Stimulated activated naive CD8-positive, alpha-beta T cell treated with anti-CD3 and anti-CD28 coated beads, Interleukin-15, amount 100 ng/mL, for 72 hours (primary cell): ENCODE data around the gene NEO1.
"Not testable (repeated sequence)": the region's sequence is repeated elsewhere in the genome, so short reads cannot be mapped to it uniquely, and the experiment has no call there.

Source experiments
- ATAC-seq: fragments of 150-1000 bp; cut with Tn5 transposase; 2 replicates; pipeline ENCODE4 v1.10.0; 2021; ENCODE audit warnings: mild to moderate bottlenecking, moderate library complexity
- DNase-seq, 2 donors: peaks; one replicate each; pipeline ENCODE4 v3.0.0; 2021 to 2022
- H3K27ac Mint-ChIP-seq, 2 donors: one replicate each; pipeline ENCODE4 v1.8.0; 2022; ENCODE audit warnings: mild to moderate bottlenecking in 2 of 2, mixed read lengths in 2 of 2, moderate library complexity in 2 of 2
- H3K27me3 Mint-ChIP-seq: one replicate; pipeline ENCODE4 v1.8.0; 2022; ENCODE audit warnings: mixed read lengths
- H3K4me1 Mint-ChIP-seq: one replicate; pipeline ENCODE4 v1.8.0; 2022; ENCODE audit warnings: mild to moderate bottlenecking, mixed read lengths
- H3K4me3 Mint-ChIP-seq, 2 donors: one replicate each; pipeline ENCODE4 v1.8.0; 2022; ENCODE audit warnings: mild to moderate bottlenecking in 2 of 2, mixed read lengths in 2 of 2, moderate library complexity in 1 of 2
- H3K9me3 Mint-ChIP-seq, 2 donors: one replicate each; pipeline ENCODE4 v1.8.0; 2022; ENCODE audit warnings: mixed read lengths in 2 of 2

Gene NEO1

GRCh38 chr15:73296609-73297353 lies 244.5 kb downstream of the NEO1 start:
- Mint-ChIP-seq H3K27me3 (no peaks in the 10 kb centered on the region), H3K4me1 (no peaks in the 10 kb centered on the region), H3K27ac (peak overlapping the region in 1 of 2 donors; percentile 49), H3K9me3 (no peaks in the 10 kb centered on the region), H3K4me3 (no peak overlapping the region)
- ATAC-seq (no peak), DNase-seq (no peak)

DNA sequence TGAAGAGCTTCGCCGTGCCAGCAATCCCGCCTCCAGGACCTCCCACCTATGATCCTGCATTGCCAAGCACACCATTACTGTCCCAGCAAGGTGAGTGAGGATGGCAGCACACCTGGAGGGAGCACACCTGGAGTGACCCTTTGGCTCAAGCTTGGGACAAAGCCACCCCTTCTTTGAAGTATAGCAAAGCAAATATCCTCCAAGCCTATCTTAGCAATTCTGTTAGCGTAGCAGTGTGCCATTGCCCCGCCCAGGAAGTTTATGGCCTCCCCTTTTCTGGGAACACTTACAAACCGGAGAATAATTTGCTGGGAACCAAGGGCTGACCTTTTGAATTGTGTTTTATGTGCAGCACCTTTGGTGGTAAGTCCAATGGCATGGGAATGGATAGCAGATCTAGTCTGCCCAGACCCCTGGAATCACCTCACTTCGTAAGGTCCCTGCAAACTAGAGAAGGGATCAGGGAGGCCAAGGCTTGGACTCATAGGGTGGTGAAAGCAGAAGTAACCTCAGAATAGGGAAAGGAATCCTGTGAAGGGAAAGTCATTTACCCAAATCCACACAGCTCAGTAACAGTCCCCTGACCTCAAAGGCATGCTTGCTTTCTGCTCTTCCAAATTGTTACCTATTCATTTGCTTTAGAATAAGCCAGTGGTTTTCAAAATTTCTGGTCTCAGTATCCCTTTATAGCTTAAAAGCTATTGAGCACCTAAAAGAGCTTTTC lies 246.4 kb downstream of the NEO1 start:
- no peak overlapping the region for H3K27ac Mint-ChIP-seq
- DNase-seq (no peak), ATAC-seq (no peak)
- H3K4me3 Mint-ChIP-seq = no peak overlapping the region
- no peaks in the 10 kb centered on the region for H3K27me3 Mint-ChIP-seq
- peaks cover 15% of the 10 kb centered on the region for H3K4me1 Mint-ChIP-seq
- H3K9me3 Mint-ChIP-seq = no peaks in the 10 kb centered on the region

GRCh38 chr15:73300286-73300685 lies 248.0 kb downstream of the NEO1 start:
- not testable (repeated sequence) for H3K27ac Mint-ChIP-seq, H3K27me3 Mint-ChIP-seq, ATAC-seq, H3K4me3 Mint-ChIP-seq, H3K9me3 Mint-ChIP-seq, DNase-seq
- H3K4me1 Mint-ChIP-seq = peaks cover 17% of the 10 kb centered on the region

DNA sequence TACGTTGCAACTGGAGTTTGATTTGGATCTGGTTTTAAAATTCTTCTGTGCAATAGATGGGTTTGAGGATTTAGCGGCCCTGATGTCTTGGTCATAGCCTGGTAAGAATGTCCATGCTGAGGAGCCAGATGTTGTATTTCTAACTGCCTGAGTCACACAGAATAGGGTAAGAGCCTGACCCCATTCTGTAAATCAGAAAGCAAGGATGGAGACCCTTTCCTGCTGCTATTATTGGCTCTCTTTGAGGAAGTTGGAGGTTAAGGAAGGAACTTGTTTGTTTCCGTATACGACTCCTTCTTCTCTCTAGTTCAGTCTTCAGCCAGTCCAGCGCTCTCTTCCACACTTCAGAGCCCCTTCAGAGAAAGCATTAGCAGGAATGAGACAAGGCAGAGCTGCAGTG lies 251.4 kb downstream of the NEO1 start:
- Mint-ChIP-seq H3K9me3 (no peaks in the 10 kb centered on the region), H3K27ac (peak overlapping the region in 1 of 2 donors; percentile 25), H3K4me1 (peaks cover 17% of the 10 kb centered on the region), H3K27me3 (no peaks in the 10 kb centered on the region), H3K4me3 (no peak overlapping the region)
- no peak for ATAC-seq
- DNase-seq = no peak

DNA sequence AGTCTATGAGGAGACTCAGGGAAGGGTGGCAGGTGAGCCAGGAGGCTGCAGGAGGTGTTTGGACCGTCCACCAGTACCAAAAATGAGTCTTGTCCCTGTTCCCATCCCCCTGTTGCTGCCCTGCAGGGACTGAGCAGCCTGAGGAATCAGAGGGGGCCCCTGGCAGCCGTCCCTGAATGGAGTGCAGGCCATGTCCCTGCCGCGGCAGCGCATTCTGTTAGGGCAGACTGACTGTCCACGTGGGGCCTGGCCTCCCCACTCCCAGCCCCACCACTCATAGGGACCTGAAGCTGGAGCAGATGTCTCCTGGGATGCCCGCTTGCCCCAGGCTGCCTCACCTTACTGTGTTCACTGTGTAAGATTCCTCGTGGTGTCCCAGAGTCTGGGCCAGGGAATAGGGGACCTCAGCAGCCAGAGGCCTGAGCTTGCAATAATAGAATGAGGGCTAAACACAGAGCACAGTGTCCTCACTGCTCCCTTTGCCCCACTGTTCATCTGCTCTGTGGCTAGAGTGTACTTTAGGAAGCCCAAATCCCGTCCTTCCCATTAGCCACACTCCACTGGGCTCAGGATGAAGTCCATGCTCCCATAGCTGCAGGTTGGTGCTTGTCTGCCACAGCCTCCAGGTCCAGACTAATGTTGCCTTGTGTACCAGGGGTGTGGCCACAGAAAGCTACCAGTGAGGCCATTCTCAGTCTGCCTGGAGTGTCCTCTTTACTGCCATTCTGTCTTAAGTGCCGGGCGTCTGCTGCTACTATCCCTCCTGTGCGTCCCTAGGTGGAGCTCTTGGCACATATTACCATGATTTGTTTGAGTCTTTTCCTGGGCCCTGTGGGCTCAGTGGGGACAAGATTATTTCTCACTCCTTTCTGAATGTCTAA lies 253.3 kb downstream of the NEO1 start:
- DNase-seq = no peak
- H3K27ac Mint-ChIP-seq = no peak overlapping the region
- peaks cover 17% of the 10 kb centered on the region for H3K4me1 Mint-ChIP-seq
- no peak overlapping the region for H3K4me3 Mint-ChIP-seq
- H3K27me3 Mint-ChIP-seq = no peaks in the 10 kb centered on the region
- H3K9me3 Mint-ChIP-seq = no peaks in the 10 kb centered on the region
- peak; percentile 49 for ATAC-seq

- no peak for ATAC-seq
- peaks cover 6% of the 10 kb centered on the region for H3K4me1 Mint-ChIP-seq
- H3K27me3 Mint-ChIP-seq = no peaks in the 10 kb centered on the region
- H3K4me3 Mint-ChIP-seq = no peak overlapping the region
- DNase-seq = no peak
- no peak overlapping the region for H3K27ac Mint-ChIP-seq
- no peaks in the 10 kb centered on the region for H3K9me3 Mint-ChIP-seq
These were observed 256.0 kb downstream of the NEO1 start for GRCh38 chr15:73308305-73308704.

GRCh38 chr15:73313861-73314260 lies 261.6 kb downstream of the NEO1 start:
- H3K4me3 Mint-ChIP-seq = no peak overlapping the region
- ATAC-seq = no peak

GRCh38 chr15:73317651-73318462 lies 265.6 kb downstream of the NEO1 start:
- Mint-ChIP-seq H3K4me3 (no peak overlapping the region), H3K27ac (peak overlapping the region; percentile 22 to 38), H3K9me3 (no peaks in the 10 kb centered on the region), H3K4me1 (peaks cover 19% of the 10 kb centered on the region), H3K27me3 (peaks cover 44% of the 10 kb centered on the region)
- DNase-seq (no peak), ATAC-seq (no peak)

More at GRCh38 chr15:73313861-73314260, 261.6 kb downstream of the NEO1 start:
- DNase-seq = no peak
- H3K9me3 Mint-ChIP-seq = no peaks in the 10 kb centered on the region
- no peak overlapping the region for H3K27ac Mint-ChIP-seq
- H3K27me3 Mint-ChIP-seq = peaks cover 16% of the 10 kb centered on the region
- H3K4me1 Mint-ChIP-seq = peaks cover 13% of the 10 kb centered on the region

DNA sequence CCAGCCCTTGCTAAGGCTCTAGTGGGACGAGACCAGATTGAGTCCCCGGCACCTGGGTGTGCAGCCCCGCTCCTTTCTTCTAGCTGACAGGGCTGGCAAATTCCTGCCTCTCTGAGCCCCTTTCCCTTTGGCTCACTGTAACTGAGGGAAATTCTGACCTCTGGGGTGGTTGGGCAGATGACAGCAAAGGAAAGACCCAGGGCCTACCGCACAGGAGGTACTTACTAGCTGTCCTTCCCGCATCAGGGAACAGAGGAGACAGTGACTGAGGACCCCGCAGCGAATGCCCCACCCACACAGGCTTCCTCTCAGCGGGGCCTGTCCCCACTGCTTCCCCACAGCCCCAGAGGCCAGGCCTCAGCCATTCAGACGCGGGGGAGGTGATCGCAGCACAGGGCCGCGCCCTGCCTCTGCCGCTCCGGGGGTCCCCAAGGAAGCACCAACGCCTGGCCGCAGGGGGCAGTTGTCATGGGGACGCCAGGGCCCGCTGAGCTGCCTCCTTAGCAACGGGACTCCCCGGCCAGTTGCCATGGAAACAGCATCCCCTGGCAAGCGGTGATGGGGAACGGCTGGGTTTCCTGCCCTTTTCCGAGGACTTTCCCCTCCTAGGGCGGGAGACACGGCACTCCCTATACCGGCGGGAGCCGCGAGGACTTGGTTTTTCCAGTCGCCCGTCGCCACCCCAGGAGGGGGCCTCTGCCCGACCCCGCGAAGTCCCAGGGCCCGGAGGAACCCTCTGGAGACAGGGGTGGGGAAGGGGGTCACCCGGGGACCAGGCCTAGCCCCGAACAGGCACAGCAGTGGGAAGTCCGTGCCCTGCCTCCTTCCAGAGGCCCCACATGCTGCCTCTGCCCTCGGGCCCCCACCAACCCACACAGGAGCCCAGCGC lies 266.4 kb downstream of the NEO1 start:
- Mint-ChIP-seq H3K27me3 (peaks cover 44% of the 10 kb centered on the region), H3K4me1 (peaks cover 19% of the 10 kb centered on the region)
- ATAC-seq = peak; percentile 64

GRCh38 chr15:73319460-73320245 lies 267.4 kb downstream of the NEO1 start:
- Mint-ChIP-seq H3K27me3 (peaks cover 44% of the 10 kb centered on the region), H3K4me1 (peaks cover 19% of the 10 kb centered on the region), H3K27ac (no peak overlapping the region), H3K9me3 (no peaks in the 10 kb centered on the region), H3K4me3 (no peak overlapping the region)
- no peak for ATAC-seq
- DNase-seq = no peak

More for the DNA sequence above, 266.4 kb downstream of the NEO1 start:
- Mint-ChIP-seq H3K9me3 (no peaks in the 10 kb centered on the region), H3K27ac (no peak overlapping the region), H3K4me3 (no peak overlapping the region)
- peak in 1 of 2 donors; percentile 34 for DNase-seq

GRCh38 chr15:73320619-73321180 lies 268.4 kb downstream of the NEO1 start:
- ATAC-seq = no peak
- H3K4me3 Mint-ChIP-seq = no peak overlapping the region

DNA sequence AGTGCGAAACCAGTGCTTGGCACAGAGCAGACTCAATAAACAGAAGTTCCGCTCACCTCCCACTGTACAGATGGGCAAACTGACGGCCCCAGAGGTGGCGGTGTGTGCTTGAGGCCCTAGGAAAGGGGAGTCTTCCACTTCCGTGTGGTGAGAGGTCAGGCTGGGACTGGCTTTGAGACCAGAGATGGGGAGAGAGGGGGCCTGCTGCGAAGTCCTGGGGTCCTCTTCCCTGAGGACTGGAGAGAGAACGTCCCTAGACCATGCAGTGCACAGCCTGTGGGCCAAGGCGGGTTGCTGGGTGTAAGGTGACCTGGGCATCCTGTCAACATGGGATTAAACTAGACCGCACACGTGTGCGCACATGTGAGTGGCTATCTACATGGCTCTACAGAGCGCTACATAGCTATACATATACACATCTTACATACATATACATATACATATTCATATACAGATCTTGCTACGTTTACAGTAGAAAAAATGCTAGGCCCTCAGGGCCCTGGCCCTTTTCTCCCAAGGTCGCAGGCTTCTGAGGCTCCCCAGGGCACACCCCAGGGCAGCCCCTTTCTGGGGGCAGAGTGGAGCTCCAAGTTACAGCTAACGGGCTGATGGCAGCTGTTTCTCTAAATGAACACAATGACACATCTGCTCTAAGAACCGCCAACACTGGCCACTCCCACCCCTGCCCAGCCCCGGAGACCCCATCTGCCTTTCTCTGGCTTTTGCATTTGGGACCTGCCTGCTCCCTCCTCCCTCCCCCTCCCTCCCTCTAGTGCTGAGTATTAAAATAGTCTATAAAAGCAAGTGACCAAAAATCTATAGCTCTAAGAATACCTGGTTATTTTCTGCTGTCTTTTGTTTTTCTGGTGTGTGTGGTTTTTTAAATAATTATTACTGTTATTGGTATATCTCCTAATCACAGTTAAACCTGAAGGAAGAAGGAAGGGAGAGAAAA lies 269.5 kb downstream of the NEO1 start:
- H3K27ac Mint-ChIP-seq = peak overlapping the region in 1 of 2 donors; percentile 88
- H3K4me3 Mint-ChIP-seq = no peak overlapping the region
- peaks cover 29% of the 10 kb centered on the region for H3K4me1 Mint-ChIP-seq
- no peaks in the 10 kb centered on the region for H3K9me3 Mint-ChIP-seq
- no peak for DNase-seq
- H3K27me3 Mint-ChIP-seq = peaks cover 63% of the 10 kb centered on the region
- ATAC-seq = no peak

More at GRCh38 chr15:73320619-73321180, 268.4 kb downstream of the NEO1 start:
- Mint-ChIP-seq H3K9me3 (no peaks in the 10 kb centered on the region), H3K27ac (no peak overlapping the region), H3K27me3 (peaks cover 55% of the 10 kb centered on the region), H3K4me1 (peaks cover 27% of the 10 kb centered on the region)
- DNase-seq = no peak
